CD4-positive, alpha-beta T cell treated with Interferon gamma for 1 hour (primary cell): ENCODE measurements around the gene POU2AF2.

Experiments
- DNase-seq: peaks from one replicate; pipeline ENCODE4 v3.0.0-alpha.2; 2020

Gene POU2AF2

DNA sequence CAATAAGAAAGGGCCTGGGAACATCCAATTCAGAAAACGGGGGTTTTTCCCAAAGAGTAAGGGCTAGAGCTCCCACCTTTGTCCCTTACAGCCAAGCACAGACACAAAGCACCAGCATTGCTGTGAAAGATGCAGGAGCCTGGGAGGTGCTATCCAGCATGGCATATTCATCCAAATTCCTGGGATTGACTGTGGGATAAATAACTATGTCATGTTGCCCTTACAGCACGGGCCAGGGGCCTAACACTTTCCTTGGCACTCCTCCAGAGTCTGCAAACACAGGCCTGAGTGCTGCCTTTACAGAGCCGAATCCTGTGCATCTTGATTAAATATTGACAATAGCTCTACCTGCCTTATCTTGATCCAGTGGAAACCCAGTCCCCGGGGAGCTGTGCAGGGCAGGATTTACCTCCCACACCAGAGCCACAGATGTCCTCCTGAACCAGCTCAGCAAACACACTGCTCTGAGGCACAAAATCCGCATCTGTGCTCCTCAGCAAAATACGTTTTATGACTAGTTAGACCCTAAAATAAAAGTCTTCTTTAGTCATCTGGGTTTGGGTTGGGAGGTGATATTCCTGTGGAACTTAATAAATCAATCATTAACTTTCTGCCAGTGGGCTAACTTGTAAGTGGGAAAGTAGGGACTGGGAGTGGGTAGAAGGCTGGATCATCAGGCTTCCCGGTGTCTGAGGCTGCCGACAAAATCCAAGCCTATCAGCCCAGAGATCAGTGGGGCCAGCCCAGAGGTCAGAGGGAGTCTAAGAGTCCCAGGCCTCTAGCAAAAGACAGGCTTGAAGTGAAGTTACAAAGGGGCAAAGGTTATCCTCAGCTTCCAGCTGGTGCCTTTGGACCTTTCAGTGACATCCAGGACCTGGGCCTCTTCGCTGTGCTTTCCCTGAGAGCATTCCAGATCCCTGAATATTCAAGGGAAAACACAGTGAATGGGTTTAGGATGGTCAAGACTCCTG lies 89.3 kb downstream of the POU2AF2 start:
- no peak for DNase-seq

DNA sequence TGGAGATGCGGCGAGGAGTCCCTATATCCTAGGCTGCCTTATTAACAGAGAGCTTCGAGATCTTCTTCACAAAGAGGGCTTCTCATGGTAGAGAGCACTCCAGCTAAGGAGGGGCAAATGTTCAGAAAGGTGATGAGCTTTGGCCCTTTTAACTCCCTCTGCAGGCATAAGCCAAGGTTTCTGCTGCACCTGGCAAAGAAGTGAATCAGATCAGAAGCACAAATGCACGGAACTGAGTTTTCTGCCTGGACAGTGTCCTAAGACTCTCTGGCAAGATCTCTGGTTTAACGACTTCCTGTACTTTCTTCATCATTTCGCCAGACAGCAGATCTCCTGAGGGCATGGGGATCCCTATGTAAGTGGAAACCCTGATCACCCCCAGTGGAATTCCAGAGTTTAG lies 90.0 kb downstream of the POU2AF2 start:
- DNase-seq, result no peak
